GM21786 (cell line): ENCODE measurements around the gene CNTNAP2.

ENCODE experiments used
- ATAC-seq: cut with Tn5 transposase; IDR thresholded peaks from one replicate; pipeline ENCODE4 v1.9.1; 2021; ENCODE audit not compliant: unreplicated experiment

CNTNAP2 gene

DNA sequence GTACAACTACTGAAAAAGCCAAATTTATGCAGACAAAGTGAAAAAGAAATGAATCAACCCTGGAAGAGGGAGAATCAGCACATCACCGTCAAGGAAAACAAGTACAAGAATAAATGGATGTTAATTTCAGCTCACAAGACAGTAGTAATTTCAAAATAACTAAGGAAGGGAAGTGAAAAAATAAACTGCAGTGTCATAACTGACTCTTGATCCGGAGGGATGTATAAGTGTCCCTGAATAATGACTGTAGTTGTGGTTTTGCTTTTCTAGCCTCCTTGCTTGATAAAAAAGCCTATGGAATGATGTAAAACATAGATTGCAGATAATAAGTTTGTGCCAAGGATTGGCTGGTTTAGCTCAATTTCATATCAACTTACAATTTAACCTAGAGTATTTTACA is 1752.9 kb downstream of the CNTNAP2 start:
- no peak for ATAC-seq

DNA sequence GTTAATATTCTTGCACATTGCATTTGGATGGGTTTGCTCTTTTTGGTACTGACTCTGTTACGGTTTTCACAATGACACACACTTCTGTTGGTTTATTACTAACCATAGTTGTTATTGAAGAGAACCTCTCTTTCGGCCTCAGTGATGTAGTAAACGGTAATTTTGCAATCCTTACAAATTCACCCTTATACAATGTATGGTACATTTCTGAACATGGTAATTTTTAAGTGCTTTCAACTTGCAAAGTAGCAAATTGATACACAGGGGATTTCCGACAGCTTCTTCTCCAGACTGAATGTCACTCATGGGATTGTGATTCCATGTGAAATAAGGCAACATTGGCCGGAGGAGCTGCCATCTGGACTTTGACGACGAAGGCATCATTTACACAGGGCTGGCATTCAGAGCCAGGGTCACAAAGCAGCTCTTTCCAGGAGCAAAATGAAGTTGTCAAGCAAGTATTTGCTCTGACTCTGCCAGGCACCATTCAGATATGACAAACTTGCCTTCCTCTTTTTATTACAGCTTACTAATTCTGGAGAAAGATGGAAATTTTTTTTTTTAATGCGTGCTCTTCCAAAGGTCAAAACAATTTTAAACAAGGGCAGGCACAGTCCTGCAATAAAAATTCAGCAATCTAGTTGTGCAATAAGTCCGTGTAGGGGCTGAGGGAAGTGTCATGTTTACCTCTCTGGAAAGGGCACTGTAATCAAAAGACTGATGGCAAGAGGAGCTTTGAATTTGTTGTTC is 1762.5 kb downstream of the CNTNAP2 start:
- no peak for ATAC-seq

DNA sequence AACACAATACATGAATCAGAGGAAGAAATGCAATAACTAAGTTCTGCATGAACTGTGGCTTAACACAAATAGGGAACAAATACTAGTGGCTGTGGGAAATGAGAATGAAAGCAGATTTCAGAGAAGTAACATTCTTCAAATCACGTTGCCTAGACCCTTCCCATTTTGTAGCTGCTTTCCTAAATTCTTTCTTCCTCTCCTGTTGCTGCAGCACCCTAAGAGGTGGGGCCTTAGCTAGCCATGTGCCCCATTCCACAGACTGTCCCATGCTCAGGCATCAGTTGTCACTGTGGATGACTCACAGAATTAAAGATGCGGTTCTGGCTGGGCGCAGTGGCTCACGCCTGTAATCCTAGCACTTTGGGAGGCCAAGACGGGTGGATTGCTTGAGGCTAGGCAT is 1769.3 kb downstream of the CNTNAP2 start:
- no peak for ATAC-seq

DNA sequence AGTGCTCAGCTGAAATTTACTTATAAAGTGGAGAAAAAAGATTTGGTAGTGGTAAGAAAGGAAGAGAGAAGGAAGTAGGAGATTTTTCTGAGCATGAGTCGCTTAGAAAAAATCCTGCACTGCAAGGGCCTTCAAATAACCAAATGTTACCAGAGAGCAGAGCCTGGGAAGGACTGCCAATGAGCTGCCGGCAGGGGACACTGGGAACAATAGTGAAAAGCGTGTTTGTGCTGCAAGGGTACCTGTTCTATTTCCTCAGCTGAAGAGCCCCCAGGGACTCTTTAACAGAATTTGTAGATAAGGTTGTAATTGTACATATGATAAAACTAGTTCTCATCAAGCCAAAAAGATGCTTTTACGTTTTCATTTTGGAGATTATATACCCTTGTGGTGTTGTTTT is 1777.7 kb downstream of the CNTNAP2 start:
- ATAC-seq: no peak

DNA sequence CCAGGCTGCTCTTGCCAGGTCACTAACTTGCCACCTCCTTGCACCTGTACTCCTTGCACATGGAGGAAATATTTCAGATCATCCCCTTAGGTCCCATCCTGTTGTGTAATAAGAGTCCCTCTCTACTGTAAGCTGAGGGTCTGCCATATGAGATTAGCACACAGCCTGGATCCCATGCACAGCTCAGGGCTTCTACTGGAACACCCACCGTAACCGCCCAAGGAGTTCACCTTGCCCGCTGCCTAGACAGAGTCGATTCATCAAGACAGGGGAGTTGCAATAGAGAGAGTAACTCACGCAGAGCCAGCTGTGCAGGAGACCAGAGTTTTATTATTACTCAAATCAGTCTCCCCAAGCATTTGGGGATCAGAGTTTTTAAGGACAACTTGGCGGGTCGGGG is 1779.5 kb downstream of the CNTNAP2 start:
- ATAC-seq: no peak

DNA sequence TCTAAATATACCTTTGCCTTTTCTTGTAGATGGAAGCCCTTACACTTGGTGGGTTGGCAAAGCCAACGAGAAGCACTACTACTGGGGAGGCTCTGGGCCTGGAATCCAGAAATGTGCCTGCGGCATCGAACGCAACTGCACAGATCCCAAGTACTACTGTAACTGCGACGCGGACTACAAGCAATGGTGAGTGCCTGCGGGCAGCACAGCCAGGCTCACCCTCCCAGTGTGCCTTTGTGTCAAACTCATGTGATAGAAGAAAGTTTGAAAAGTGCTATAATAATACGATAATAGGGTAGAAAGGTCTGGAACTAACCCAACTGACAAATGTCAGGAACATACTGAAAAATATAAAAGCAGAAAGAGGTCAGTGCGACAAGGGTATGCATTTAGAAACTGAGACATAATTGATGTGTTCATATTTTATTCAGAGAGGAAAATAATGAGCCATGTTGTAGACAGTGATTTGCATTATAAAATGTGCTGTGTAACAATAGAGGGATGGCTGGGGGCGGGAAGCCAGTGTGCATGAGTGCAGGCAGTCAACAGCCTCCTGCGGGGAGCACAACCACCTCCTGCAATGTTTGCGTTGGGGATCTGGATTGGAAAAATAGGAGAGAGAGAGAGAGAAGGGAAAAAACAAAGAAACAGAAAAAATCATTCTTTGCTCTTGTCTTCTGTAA is 1787.1 kb downstream of the CNTNAP2 start:
- ATAC-seq: no peak

DNA sequence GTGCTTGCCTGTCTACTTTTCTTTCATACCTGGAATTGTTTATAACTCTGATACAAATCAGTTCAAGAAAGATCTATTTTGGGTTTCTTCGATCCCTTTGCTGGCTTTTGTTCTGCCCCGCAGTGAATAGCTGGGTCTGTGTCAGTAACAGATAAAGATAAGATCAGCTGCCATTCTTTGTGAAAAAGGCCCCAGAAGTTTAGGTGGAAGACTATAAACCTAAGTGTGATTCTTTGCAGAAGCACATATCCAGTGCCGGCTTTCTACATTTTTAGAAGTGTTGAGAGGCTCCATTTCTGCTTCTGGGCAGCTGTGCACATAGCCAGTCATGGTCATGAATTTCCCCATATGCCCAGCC is 1787.6 kb downstream of the CNTNAP2 start:
- no peak for ATAC-seq

DNA sequence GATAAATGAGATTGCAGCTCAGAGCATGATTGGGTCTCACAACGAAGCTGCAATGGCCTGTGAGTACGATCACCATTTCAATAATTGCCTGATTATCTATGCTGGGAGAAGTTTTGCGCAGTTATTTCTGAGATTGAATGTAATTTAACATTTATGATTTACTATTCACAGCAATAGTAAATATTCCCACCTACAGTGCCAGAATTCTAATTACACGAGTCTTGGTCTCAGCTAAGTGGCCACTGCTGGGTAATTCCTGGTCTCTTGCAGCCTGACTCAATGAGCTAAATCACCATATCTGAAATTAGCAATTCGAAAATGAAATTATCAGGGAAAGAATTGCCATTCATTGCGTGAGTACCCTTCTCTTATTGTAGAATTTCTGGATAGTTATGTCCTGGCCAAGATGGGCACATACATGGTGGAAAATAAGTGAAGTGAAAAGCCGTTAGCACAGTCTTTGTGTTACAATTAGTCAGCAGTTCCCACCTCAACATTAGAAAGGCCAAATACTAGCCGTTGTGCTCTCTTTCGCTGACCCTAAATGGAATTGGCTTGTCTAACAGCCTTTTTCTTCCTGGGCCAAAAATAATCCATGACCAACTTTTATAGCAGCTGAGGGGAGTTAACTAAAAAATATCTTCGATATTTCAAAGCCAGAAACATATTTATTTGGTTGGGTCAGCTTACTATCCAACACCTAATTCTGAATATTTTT is 1793.0 kb downstream of the CNTNAP2 start:
- ATAC-seq: no peak

DNA sequence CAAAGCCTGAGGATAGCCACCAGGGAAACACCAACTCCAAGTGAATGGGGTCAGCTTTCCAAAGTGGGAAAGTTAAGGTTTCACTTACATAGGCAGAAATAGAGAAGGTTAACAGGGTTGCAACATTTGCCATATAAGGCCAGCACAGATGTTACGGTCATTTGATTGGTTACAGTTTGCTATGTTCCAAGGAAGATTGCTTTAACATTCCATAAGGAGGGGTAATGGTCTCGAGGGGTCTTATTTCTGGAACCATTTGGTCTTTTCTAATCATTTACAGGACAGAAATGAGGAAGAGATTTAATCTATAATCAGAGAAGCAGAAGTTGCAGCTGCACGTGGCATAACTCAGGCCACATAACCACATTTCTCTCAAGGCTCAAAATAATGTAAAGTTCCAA is 1794.6 kb downstream of the CNTNAP2 start:
- no peak for ATAC-seq

DNA sequence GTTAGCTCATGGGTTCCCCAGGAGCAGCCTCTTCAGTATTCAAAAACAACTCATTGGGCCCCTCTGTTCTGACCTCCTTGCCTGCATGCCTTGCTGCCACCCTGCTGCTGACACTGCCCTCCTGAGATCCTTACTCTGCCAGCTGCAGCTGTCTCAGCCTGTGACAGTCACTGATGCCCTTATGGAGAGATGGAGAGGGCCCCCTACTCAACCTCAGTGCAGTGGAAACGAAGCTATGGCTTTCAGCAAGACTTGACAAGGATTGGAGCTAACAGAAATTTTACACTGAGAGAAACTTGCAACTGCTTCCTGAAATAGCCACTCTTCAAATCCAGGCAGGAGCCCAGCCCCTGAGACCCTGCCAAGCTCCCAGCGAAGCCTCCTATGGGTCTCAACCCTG is 1795.7 kb downstream of the CNTNAP2 start:
- ATAC-seq: no peak

DNA sequence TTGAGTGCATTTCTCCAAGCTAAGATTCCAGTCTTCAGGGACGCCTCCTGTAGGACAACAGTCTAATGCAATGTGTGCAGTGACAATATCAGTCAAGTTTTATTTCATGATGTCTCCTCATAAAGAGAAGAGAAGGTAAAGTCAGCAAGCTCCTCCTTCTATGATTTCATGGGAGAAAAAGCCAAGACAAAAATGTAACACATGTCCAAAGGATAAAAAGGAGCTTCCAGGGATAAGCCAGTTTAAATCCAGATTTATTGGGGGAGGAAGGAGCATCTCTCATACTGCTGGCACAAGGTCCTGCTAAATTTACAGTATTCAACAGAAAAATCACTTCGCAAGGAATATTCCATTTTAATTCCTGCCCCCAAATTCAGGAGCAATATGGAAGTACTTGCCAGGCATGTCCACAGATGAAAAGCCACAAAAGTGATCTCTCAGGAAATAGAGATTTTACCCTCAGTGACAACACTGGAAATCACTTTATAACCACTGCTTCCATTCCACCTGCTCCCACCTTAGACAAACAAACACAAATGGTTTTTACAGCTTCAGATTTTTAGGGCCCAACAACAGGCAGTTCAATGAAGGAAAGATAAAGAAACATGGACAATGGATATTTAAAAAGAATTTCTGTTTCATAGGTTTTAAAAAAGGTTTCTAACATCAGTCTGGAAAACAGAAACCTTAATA is 1796.5 kb downstream of the CNTNAP2 start:
- ATAC-seq: no peak

DNA sequence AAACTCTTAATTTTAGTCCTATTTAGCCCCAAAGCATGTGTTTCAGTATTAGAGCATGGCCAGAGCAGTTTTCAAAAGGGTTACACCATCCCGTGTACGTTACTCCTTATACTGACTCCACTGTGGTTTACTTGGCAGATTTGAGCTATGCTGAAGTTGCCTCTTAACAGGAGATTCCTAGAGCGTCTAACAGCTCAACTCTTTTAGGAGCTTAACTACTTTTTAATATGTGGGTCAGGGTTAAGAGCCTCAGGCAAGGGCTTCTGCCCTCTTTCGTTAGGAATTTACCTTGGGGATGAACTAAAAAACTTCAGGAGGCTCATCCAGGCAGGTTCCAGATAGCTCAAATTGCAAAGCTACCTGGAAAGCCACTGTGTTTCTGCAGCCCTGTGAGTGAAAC is 1799.2 kb downstream of the CNTNAP2 start:
- ATAC-seq: no peak

DNA sequence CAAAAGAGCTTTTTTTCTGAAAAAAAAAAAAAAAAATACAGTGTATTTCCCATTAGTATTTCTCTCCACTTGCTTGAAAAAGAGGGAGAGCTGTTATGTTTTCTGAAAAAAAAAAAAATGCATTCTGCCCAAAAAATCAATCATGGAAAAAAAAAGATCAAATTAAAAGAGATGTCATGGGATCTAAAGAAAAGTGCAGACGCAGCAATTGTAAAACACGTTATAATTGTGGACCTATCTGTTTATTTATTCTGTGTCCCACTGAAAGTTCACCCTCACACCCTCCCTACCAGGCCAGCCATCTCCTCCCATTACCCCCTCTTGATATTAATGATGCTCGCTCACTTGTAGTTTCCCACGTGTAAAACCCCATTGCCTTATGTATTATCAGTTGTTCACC is 1800.0 kb downstream of the CNTNAP2 start:
- ATAC-seq: no peak

DNA sequence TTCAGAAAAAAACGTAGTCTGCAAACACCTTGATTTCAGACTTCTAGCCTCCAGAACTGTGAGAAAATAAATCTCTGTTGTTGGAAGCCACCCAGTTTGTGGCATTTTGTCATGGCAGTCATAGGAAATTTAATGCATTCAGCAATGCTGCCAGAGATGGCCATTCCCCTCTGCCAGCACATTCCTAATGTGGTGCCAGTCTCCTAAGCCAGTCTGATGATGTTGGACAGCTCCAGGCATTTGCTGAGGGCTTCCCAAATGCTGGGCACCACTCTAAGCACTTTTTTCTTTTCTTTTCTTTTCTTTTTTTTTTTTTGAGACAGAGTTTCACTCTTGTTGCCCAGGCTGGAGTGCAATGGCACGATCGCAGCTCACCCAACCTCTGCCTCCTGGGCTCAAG is 1807.2 kb downstream of the CNTNAP2 start:
- ATAC-seq: no peak

DNA sequence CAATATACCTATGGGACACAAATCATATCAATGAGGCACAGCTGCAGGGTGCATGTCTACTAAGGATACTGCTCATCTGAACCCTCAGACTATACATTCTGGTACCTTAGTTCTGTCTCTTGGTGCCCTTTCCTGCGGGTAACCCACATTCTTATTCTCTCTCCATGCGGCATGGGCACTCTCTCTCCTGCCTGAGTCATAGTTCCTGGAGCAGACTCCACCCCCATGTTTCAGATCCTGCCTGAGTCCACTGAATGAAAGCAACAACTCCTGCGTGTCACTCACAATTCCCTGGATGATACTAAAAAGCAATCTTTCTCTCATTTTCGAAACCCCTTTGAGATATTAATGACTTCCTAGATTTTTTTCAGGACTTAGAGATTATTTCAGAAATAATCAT is 1820.8 kb downstream of the CNTNAP2 start:
- ATAC-seq: no peak

DNA sequence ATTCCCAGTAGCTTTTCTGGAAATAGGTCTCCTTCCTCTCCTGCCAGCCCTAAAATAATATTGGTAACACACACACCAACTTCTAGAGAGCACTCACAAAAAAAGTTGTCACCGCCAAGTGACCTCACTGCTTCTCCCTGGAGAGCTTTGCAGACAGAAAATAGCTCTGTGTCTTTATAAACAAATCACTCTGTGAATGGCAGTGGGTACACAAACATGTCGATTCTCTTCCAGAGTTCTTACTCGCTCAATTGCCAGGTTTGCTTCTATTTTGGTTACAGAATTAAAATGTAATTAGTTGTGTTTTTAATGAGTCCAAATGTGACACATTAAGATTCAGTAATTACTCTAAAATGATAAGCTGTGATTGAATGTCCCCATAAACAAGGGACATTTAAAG is 1824.8 kb downstream of the CNTNAP2 start:
- ATAC-seq: no peak

DNA sequence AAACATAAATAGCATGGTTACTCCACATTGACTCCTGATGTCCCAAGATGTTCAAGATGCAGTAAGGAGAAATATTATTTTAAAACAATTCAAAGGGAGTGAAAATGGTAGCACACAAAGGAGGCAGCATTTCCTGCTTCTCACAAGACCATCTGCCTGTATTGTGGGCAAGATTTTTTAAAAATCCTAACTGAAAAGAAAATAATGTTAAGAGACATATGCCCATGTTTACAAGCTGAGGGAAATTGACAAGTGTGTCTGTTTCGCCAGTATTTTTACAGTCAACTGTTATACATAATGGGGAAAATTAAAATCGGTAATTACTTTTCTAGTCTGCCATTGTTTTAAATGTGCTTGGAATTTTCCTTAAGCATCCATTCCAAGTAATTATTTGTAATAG is 1827.7 kb downstream of the CNTNAP2 start:
- ATAC-seq: no peak

DNA sequence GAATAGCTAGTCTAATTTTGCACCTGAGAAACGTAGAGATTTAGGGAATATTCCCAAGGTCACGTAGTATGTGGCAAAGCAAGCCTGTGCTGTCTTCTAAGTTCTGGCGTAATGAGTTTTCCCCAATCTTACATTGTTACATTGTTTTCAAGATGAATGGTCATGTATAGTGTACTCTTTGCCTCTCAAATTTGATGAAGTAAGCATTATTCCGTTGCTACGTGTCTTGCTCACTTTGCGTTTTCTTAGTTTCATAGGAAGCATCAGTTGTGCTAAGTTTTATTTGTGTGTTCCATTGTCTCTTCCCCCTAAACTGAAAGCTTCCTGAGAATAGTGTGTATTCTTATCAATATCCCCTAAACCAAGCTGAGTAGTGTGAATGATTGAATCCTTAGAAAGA is 1836.3 kb downstream of the CNTNAP2 start:
- no peak for ATAC-seq

DNA sequence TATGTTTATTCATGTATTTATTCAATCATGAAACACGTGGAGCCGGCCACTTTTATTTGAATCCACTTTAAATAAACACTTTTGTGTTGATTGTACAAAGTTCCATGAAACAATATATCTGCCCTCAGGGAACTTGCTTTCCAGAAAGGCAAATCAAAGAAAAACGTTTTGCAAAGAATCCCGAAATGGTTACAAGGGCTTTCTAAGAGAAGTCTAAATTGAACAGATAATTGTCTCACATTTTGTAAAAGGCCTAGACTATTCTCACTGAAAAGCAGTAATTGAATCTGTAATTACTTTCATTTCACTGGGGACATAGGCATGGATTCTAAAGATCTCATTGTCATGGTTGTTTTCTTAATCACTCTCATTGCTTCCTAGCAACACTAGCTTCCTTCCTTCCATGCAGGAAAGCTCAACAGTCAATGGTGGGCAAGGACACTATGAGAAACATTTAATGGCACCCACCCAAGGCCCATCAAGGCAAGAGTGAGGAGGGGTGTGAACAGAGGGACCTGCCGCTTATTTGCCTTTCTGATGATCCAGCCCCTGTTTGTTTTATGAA is 1851.5 kb downstream of the CNTNAP2 start:
- ATAC-seq: no peak

DNA sequence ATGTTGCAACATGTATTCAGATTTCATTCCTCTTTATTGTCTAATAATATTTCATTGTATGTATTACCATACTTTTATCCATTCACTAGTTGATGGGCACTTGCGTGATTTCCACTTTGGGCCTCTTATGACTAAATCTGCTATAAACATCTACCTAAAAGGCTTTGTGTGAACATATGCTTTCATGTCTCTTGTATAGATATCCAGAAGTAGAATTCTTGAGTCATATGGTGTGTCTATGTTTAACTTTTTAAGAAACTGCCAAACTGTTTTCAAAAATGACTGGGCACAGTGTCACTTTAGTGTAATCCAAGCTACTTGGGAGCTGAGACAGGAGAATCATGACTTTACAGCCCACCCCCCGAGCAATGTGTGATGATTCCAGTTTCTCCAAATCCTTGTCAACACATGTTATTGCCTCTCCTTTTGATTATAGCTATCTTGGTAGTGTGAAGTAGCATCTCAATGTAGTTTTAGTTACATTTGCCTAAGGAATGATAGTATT is 1855.1 kb downstream of the CNTNAP2 start:
- ATAC-seq: no peak

DNA sequence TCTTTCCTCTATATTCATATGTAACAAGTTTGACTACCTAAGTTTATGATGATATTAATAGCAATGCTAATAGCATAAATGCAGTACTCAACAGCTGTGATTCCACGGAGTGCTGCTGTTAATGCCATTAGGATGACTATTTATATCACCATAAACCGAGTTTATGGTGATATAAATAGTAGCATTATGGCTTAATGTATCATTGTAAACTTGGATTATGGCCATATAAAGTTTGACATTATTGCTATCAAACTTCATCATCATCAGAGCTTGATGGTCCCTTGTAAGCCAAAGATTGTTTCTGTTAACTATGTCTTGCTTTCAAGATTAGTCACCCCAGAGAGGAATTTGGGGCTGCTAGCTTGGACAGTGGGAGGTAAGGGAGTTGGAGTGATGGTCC is 1861.6 kb downstream of the CNTNAP2 start:
- ATAC-seq: no peak
